H9 (cell line): ENCODE results near the gene ARMC9. TPM values are rescaled to one million over a fixed set of nuclear protein-coding genes. Genes with fewer than 3 reads are reported as not detected.

ENCODE experiments used
- DNase-seq: peaks from one replicate; pipeline ENCODE4 v3.0.0-alpha.2; 2017
- H2AFZ ChIP-seq: one replicate; pipeline ENCODE4 v1.6.1; 2013; ENCODE audit warnings: mild to moderate bottlenecking, low read length, control low read depth, moderate library complexity
- H2AK5ac ChIP-seq: 2 replicates; pipeline ENCODE4 v1.6.1; 2013; ENCODE audit warnings: low read length, control low read depth, mixed read lengths; ENCODE audit not compliant: insufficient read length
- H2BK120ac ChIP-seq: one replicate; pipeline ENCODE4 v1.6.1; 2013; ENCODE audit warnings: low read depth, mild to moderate bottlenecking, low read length, control low read depth, inconsistent platforms; ENCODE audit not compliant: poor library complexity, severe bottlenecking
- H2BK12ac ChIP-seq: 2 replicates; pipeline ENCODE4 v1.6.1; 2013; ENCODE audit warnings: low read length, control low read depth, mixed read lengths, low read depth; ENCODE audit not compliant: insufficient read length
- H2BK15ac ChIP-seq: 2 replicates; pipeline ENCODE4 v1.6.1; 2013; ENCODE audit warnings: low read depth, low read length, control low read depth
- H2BK20ac ChIP-seq: one replicate; pipeline ENCODE4 v1.6.1; 2013; ENCODE audit warnings: low read depth, mild to moderate bottlenecking, low read length, control low read depth, inconsistent platforms; ENCODE audit not compliant: poor library complexity, severe bottlenecking
- H2BK5ac ChIP-seq: 2 replicates; pipeline ENCODE4 v1.6.1; 2013; ENCODE audit warnings: low read length, control low read depth, mixed read lengths; ENCODE audit not compliant: insufficient read length
- H3K14ac ChIP-seq: 2 replicates; pipeline ENCODE4 v1.6.1; 2013; ENCODE audit warnings: low read length, control low read depth; ENCODE audit not compliant: insufficient read depth
- H3K18ac ChIP-seq: 2 replicates; pipeline ENCODE4 v1.6.1; 2013; ENCODE audit warnings: low read depth, mild to moderate bottlenecking, mixed read lengths, low read length, control low read depth; ENCODE audit not compliant: insufficient read length
- H3K23ac ChIP-seq: 2 replicates; pipeline ENCODE4 v1.6.1; 2013; ENCODE audit warnings: low read length, control low read depth, mixed read lengths, low read depth; ENCODE audit not compliant: insufficient read length
- H3K23me2 ChIP-seq: 2 replicates; pipeline ENCODE4 v1.6.1; 2013; ENCODE audit warnings: low read depth, mild to moderate bottlenecking, mixed read lengths, low read length, control low read depth; ENCODE audit not compliant: insufficient read length, poor library complexity, severe bottlenecking
- H3K27ac ChIP-seq: 2 replicates; pipeline ENCODE4 v1.5.1; 2013; ENCODE audit warnings: low read length, control low read depth, mixed read lengths, low read depth; ENCODE audit not compliant: insufficient read length
- H3K27me3 ChIP-seq: 2 replicates; pipeline ENCODE4 v1.6.1; 2013; ENCODE audit warnings: low read length, control low read depth, inconsistent platforms; ENCODE audit not compliant: insufficient read depth
- H3K4ac ChIP-seq: 2 replicates; pipeline ENCODE4 v1.6.1; 2013; ENCODE audit warnings: low read depth, mild to moderate bottlenecking, control low read depth, inconsistent platforms, low read length, moderate library complexity
- H3K4me1 ChIP-seq: 2 replicates; pipeline ENCODE4 v1.6.1; 2013; ENCODE audit warnings: low read length, control low read depth, inconsistent platforms; ENCODE audit not compliant: insufficient read depth
- H3K4me2 ChIP-seq: 2 replicates; pipeline ENCODE4 v1.6.1; 2013; ENCODE audit warnings: low read length, control low read depth, mixed read lengths; ENCODE audit not compliant: insufficient read length, insufficient read depth
- H3K56ac ChIP-seq: 2 replicates; pipeline ENCODE4 v1.6.1; 2013; ENCODE audit warnings: low read depth, mild to moderate bottlenecking, mixed read lengths, low read length, control low read depth; ENCODE audit not compliant: insufficient read length
- H3K79me1 ChIP-seq: 2 replicates; pipeline ENCODE4 v1.6.1; 2013; ENCODE audit warnings: low read depth, mild to moderate bottlenecking, moderate library complexity, low read length, control low read depth, inconsistent platforms; ENCODE audit not compliant: insufficient read depth, poor library complexity, severe bottlenecking
- H3K79me2 ChIP-seq: 2 replicates; pipeline ENCODE4 v1.6.1; 2013; ENCODE audit warnings: low read length, control low read depth, inconsistent platforms; ENCODE audit not compliant: insufficient read depth
- H3K9ac ChIP-seq: 2 replicates; pipeline ENCODE4 v1.6.1; 2013; ENCODE audit warnings: low read length, control low read depth, mixed read lengths; ENCODE audit not compliant: insufficient read length; ENCODE audit errors: extremely low read depth
- H3K9me3 ChIP-seq: one replicate; pipeline ENCODE4 v1.6.1; 2013; ENCODE audit warnings: low read depth, low read length, inconsistent platforms; ENCODE audit not compliant: control insufficient read depth
- H3T11ph ChIP-seq: one replicate; pipeline ENCODE4 v1.6.1; 2013; ENCODE audit warnings: mild to moderate bottlenecking, low read length, control low read depth, inconsistent platforms
- H4K20me1 ChIP-seq: one replicate; pipeline ENCODE4 v1.6.1; 2013; ENCODE audit not compliant: control insufficient read depth, insufficient read length, insufficient read depth
- H4K5ac ChIP-seq: 2 replicates; pipeline ENCODE4 v1.6.1; 2013; ENCODE audit warnings: low read depth, mild to moderate bottlenecking, mixed read lengths, low read length, control low read depth; ENCODE audit not compliant: insufficient read length
- H4K8ac ChIP-seq: replicated peaks from 2 replicates; pipeline ENCODE4 v1.6.1; 2013; ENCODE audit warnings: low read length, control low read depth, mixed read lengths, low read depth; ENCODE audit not compliant: insufficient read length
- H4K91ac ChIP-seq: 2 replicates; pipeline ENCODE4 v1.6.1; 2013; ENCODE audit warnings: low read depth, mild to moderate bottlenecking, moderate library complexity, mixed read lengths, low read length, control low read depth; ENCODE audit not compliant: insufficient read length
- H3K27ac Mint-ChIP-seq, 3 experiments: 2 replicates in 2 of 3; 3 replicates in 1 of 3; pipeline ENCODE4 v1.8.0; 2020 to 2021; ENCODE audit warnings: mixed read lengths in 3 of 3, mild to moderate bottlenecking in 1 of 3, moderate library complexity in 1 of 3
- H3K27me3 Mint-ChIP-seq: 2 replicates; pipeline ENCODE4 v1.8.0; 2021; ENCODE audit warnings: low read depth, mild to moderate bottlenecking, moderate library complexity, mixed read lengths
- H3K36me3 Mint-ChIP-seq, 3 experiments: 2 replicates in 2 of 3; 3 replicates in 1 of 3; pipeline ENCODE4 v1.8.0; 2020 to 2021; ENCODE audit warnings: low read depth in 3 of 3, mixed read lengths in 3 of 3; ENCODE audit not compliant: insufficient read depth in 1 of 3
- H3K4me1 Mint-ChIP-seq, 2 experiments: 2 replicates each; pipeline ENCODE4 v1.8.0; 2020; ENCODE audit warnings: mixed read lengths in 2 of 2
- H3K4me3 Mint-ChIP-seq, 2 experiments: 2 replicates in 1 of 2; 3 replicates in 1 of 2; pipeline ENCODE4 v1.8.0; 2020 to 2021; ENCODE audit warnings: mild to moderate bottlenecking in 2 of 2, mixed read lengths in 2 of 2, moderate library complexity in 1 of 2
- H3K9me3 Mint-ChIP-seq, 2 experiments: 2 replicates in 1 of 2; 3 replicates in 1 of 2; pipeline ENCODE4 v1.8.0; 2020; ENCODE audit warnings: mild to moderate bottlenecking in 2 of 2, mixed read lengths in 2 of 2, moderate library complexity in 1 of 2
- WGBS: extraction: QIAGEN DNeasy Blood & Tissue Kit; methylation state at CpG from one replicate; pipeline ENCODE4 v1.1.7; 2013; ENCODE audit warnings: missing lambda C conversion rate, low lambda C conversion rate, mixed read lengths; ENCODE audit not compliant: insufficient read length; ENCODE audit errors: extremely low coverage; 5-methylcytosine and 5-hydroxymethylcytosine counted together
- total RNA-seq: library from RNA; stranded (reverse); gene quantifications from 2 replicates; pipeline ENCODE4 v1.2.1, GENCODE V29; 2021
- TF ChIP-seq, protein P1 (sequence below): fragments of 200-600 bp; sonication (generic); conservative IDR thresholded peaks from 3 replicates; pipeline ENCODE4 v1.8.0; 2021; ENCODE audit warnings: antibody characterized with exemption, mild to moderate bottlenecking

Gene ARMC9
- total RNA-seq, 1 experiment from 2014 or later: 37.6 TPM

DNA sequence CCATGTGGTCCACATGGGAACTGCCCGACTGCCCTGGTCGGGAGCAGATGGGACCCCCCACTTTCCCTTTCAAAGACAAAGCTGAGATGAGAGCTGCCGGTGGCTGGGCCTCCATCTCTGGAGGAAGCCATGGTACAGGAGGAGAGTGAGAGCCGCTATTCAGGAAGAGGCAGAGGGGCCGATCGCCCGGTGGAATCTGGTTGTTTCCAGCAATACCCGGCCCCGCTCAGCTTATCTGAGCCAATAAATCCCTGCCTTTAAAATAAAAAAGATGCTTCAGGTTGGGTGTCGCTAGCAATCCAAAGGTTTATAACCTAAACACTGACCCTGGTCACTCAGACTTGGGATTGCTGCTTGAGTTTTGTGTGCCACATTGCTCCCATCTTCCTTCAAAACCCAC, 181.9 kb downstream of the ARMC9 start:
- WGBS: no CpG with 5 or more reads among the region's 10 CpGs
- Mint-ChIP-seq H3K36me3 (peaks cover 7 to 10% (median 8%) of the 10 kb centered on the region in 3 experiments), H3K4me1 (peaks cover 32 to 34% of the 10 kb centered on the region in 2 experiments), H3K27ac (no peak overlapping the region), H3K9me3 (peaks cover 11 to 13% of the 10 kb centered on the region in 2 experiments), H3K4me3 (no peak overlapping the region), H3K27me3 (no peaks in the 10 kb centered on the region; the same call in 1 of the 2 replicates)
- Histone ChIP-seq H3T11ph (no peak overlapping the region), H2BK5ac (no peak overlapping the region), H2AK5ac (no peak overlapping the region), H3K9me3 (no peaks in the 10 kb centered on the region), H3K79me1 (no peaks in the 10 kb centered on the region), H3K27ac (no peak overlapping the region), H3K18ac (no peak overlapping the region), H3K4ac (no peak overlapping the region), H2AFZ (no peak overlapping the region), H3K4me2 (no peak overlapping the region), H3K79me2 (no peaks in the 10 kb centered on the region), H3K4me1 (peaks cover 6% of the 10 kb centered on the region; the same call in 1 of the 2 replicates), H3K27me3 (no peaks in the 10 kb centered on the region), H3K23me2 (peaks cover 4% of the 10 kb centered on the region), H3K56ac (no peak overlapping the region), H3K23ac (no peak overlapping the region), H3K14ac (peak overlapping the region; percentile 36; the same call in 1 of the 2 replicates), H3K9ac (no peak overlapping the region), H2BK15ac (no peak overlapping the region), H2BK120ac (no peak overlapping the region), H4K91ac (no peak overlapping the region), H2BK12ac (no peak overlapping the region), H2BK20ac (no peak overlapping the region), H4K8ac (no peak overlapping the region), H4K20me1 (no peaks in the 10 kb centered on the region), H4K5ac (no peak overlapping the region)
- DNase-seq: no peak
- TF ChIP-seq, protein P1, sequence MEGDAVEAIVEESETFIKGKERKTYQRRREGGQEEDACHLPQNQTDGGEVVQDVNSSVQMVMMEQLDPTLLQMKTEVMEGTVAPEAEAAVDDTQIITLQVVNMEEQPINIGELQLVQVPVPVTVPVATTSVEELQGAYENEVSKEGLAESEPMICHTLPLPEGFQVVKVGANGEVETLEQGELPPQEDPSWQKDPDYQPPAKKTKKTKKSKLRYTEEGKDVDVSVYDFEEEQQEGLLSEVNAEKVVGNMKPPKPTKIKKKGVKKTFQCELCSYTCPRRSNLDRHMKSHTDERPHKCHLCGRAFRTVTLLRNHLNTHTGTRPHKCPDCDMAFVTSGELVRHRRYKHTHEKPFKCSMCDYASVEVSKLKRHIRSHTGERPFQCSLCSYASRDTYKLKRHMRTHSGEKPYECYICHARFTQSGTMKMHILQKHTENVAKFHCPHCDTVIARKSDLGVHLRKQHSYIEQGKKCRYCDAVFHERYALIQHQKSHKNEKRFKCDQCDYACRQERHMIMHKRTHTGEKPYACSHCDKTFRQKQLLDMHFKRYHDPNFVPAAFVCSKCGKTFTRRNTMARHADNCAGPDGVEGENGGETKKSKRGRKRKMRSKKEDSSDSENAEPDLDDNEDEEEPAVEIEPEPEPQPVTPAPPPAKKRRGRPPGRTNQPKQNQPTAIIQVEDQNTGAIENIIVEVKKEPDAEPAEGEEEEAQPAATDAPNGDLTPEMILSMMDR: no peak
